ENCODE data around the gene C2.
"Not testable (repeated sequence)": the region's sequence is repeated elsewhere in the genome, so short reads cannot be mapped to it uniquely, and the experiment has no call there.

C2 gene

GRCh38 chr6:31899882-31900722, 27.4 kb upstream of the C2 start:
- no peak for DNase-seq

GRCh38 chr6:31900917-31901414, 26.6 kb upstream of the C2 start:
- no peak for DNase-seq

- no peak for DNase-seq
These were observed 26.0 kb upstream of the C2 start for GRCh38 chr6:31901415-31901952.

- peak; percentile 45 for DNase-seq
These were observed 25.4 kb upstream of the C2 start, which contains the start of gene ZBTB12 for GRCh38 chr6:31901953-31902643. ZBTB12 (minus strand) TSS chr6:31902086; CDS start chr6:31901305, 781 bp downstream.

- no peak for DNase-seq
These were observed 23.6 kb upstream of the C2 start for GRCh38 chr6:31903957-31904356.

GRCh38 chr6:31905041-31905440, 22.5 kb upstream of the C2 start:
- DNase-seq, result no peak

GRCh38 chr6:31906122-31906521, 21.4 kb upstream of the C2 start:
- no peak for DNase-seq

- DNase-seq, result not testable (repeated sequence)
These were observed 20.8 kb upstream of the C2 start for GRCh38 chr6:31906727-31907126.

- DNase-seq, result no peak
These were observed 20.2 kb upstream of the C2 start for GRCh38 chr6:31907158-31907813.

- DNase-seq, result not testable (repeated sequence)
These were observed 19.3 kb upstream of the C2 start for GRCh38 chr6:31908255-31908654.

GRCh38 chr6:31908791-31909190, 18.7 kb upstream of the C2 start:
- no peak for DNase-seq

GRCh38 chr6:31909298-31909697, 18.2 kb upstream of the C2 start:
- DNase-seq, result not testable (repeated sequence)

GRCh38 chr6:31911826-31912585, 15.5 kb upstream of the C2 start:
- no peak for DNase-seq

GRCh38 chr6:31915351-31915750, 12.2 kb upstream of the C2 start:
- no peak for DNase-seq

GRCh38 chr6:31915756-31916155, 11.8 kb upstream of the C2 start:
- no peak for DNase-seq

GRCh38 chr6:31918069-31918720, 9.3 kb upstream of the C2 start:
- DNase-seq, result no peak

- DNase-seq, result no peak
These were observed 7.8 kb upstream of the C2 start for GRCh38 chr6:31919624-31920303.

- no peak for DNase-seq
These were observed 6.7 kb upstream of the C2 start for GRCh38 chr6:31920811-31921210.

GRCh38 chr6:31922942-31923341, 4.6 kb upstream of the C2 start:
- DNase-seq, result no peak

- DNase-seq, result no peak
These were observed 550 bp downstream of the C2 start for GRCh38 chr6:31927863-31928671.

GRCh38 chr6:31928672-31928939, 1.1 kb downstream of the C2 start:
- no peak for DNase-seq
